GM19023 (cell line): ENCODE data around the gene GNGT2.

Experiments
- ATAC-seq: cut with Tn5 transposase; IDR thresholded peaks from one replicate; pipeline ENCODE4 v1.9.1; 2021; ENCODE audit warnings: mild to moderate bottlenecking, moderate library complexity; ENCODE audit not compliant: unreplicated experiment

Gene GNGT2

GRCh38 chr17:49210158-49211029, at the start of gene GNGT2, which contains the start of gene ABI3:
Gene GNGT2, minus strand, starts transcription at chr17:49210574. Its CDS starts 3,152 bp downstream, at chr17:49207422.
Gene ABI3, plus strand, starts transcription at chr17:49210707. Its CDS starts 18 bp downstream, at chr17:49210725.
- peak; percentile 91 for ATAC-seq

DNA sequence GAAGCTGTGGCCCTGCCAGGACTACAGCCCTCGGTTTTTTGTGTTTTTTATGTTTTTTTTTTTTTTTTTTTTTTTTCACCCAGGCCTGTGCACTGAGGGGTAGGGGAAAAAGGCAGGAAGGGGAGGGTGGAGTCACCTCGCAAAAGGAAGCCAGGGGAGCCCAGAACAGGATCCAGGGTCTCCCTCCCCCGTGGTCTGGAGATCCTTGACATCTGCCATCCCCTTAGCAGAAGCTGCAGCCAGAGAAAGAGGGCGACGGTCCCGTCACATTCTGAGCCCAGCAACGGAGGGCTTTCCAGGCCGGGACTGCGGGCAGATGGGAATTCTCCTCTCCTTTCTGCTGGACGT, 49.3 kb upstream of the GNGT2 start:
- no peak for ATAC-seq

GRCh38 chr17:49258394-49258793, 48.0 kb upstream of the GNGT2 start:
- no peak for ATAC-seq

GRCh38 chr17:49255125-49255524, 44.8 kb upstream of the GNGT2 start:
- no peak for ATAC-seq

DNA sequence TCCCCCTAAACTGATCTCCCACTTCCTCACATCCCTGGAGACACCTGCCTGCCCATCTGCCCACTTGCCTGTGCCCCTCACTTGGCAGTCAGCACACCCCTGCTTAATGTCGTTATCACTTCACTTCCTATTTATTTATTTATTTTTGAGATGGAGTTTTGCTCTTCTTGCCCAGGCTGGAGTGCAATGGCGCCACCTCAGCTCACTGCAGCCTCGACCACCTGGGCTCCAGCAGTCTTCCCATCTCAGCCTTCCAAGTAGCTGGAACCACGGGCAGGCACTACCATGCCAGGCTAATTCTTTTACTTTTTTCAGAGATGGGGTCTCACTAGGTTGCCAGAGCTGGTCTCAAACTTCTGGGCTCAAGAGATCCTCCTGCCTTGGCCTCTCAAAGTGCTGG, 43.7 kb upstream of the GNGT2 start:
- ATAC-seq: no peak

DNA sequence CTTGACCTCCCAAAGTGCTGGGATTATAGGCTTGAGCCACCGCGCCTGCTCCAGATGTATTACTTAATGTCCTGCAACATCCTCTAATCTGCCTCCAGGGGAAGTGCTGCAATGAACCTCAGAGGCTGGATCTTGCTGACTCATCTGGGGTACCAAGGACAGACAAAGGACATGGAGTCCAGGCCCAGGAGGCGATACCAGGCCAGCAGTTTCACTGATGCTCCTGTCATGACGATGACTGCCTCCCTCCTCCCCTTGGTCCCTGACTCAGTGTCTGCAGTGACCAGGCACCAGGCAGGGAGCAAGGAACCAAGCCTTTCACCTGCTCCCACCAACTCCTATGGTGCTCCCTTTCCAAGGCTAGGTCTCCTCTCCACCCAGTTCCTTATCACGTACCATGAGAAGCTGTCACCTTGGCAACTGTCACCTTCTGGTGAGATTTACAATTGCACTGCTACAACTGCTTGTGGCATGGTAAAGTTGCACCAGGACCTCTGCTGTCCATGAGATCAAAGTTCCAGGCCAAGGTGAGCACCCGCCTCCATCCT, 41.8 kb upstream of the GNGT2 start:
- no peak for ATAC-seq

DNA sequence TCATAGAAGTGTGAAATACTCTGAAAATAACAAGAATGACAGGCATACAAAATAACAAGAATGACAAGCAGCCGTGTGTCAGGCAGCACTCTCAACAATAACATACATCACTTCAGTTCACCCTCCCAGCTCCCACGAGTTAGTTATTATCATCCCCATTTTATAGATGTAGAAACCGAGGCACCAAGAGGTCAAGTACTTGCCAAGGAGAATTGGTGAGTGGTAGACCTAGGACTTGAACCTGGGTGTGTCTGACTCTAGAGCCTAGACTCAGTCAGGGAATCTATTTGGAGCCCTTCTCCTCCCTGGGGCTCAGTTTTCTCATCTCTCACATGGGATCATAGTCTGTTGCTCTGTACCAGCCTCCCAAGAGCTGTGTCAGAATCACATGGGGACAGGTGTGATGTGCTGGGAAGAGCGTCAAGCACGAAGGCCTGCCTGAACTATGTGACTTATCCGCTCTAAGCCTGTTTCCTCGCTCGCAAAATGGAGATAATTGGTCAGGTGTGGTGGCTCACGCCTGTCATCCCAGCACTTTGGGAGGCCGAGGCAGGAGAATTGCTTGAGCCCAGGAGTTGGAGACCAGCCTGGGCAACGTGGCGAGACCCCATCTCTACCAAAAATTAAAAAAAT, 39.6 kb upstream of the GNGT2 start:
- ATAC-seq: no peak

DNA sequence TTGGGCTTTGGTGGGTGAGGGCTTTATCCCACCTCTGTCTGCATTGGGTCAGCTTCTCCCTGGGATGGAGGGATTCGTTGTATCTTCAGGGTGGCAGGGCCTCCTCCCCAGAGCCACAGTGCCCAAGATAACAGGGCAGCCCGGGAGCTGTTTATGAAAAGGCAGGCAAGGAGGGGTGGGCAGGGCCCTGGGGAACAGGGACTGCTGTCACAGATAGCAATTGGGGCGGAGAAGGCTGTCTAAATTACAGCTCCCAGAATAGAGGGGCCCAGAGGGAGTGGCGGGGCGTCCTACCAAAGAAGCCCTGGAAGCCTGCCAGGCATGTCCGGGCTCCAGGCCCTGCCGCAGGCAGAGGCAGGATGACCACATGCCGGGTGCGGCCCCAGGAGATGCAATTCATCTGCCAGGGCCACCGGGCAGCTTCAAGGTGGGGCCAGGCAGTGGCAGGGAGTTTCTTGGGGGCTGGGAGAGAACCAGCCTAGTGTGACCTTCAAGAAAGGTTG, 39.0 kb upstream of the GNGT2 start:
- no peak for ATAC-seq

GRCh38 chr17:49247944-49248343, 37.6 kb upstream of the GNGT2 start:
- ATAC-seq: no peak

GRCh38 chr17:49244839-49245238, 34.5 kb upstream of the GNGT2 start:
- no peak for ATAC-seq

DNA sequence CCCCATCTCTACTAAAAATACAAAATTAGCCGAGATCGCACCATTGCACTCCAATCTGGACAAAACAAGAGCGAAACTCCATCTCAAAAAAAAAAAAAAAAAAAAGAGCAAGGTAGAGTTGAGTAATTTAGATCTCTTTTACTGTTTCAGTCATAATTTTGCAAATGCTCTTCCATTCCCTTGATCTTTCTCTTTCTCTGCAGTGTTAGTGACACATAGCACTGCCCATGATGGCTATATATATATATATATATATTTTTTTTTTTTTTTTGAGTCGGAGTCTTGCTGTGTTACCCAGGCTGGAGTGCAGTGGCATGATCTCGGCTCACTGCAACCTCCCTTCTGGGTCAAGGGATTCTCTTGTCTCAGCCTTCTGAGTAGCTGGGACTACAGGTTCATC, 32.4 kb upstream of the GNGT2 start:
- no peak for ATAC-seq

DNA sequence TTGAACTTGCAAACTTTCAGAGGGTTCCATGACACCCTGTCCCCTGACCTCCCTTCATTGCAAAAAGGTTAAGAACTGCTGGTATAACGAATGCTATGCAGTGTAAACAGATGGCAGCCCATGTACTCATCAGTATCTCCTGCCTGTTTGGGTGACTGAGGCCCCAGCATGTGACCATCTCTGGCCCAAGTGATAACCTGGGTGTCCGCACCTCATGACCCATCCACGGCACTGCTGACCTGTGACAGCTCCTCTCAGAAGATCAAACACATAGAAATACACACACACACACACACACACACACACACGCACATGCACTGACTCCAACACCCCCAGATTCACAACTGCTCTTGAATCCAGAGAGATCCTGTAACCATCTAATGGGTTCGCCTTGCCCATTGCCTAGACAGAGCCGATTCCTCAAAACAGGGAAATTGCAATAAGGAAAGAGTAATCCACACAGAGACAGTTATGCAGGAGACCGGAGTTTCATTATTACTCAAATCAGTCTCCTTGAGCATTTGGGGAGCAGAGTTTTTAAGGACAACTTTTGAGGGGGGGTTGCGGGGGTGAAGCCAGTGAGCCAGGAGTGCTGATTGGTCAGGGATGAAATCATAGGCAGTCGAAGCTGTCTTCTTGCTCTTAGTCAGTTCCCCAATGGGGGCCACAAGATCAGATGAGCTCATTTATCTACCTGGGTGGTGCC, 31.5 kb upstream of the GNGT2 start:
- no peak for ATAC-seq

DNA sequence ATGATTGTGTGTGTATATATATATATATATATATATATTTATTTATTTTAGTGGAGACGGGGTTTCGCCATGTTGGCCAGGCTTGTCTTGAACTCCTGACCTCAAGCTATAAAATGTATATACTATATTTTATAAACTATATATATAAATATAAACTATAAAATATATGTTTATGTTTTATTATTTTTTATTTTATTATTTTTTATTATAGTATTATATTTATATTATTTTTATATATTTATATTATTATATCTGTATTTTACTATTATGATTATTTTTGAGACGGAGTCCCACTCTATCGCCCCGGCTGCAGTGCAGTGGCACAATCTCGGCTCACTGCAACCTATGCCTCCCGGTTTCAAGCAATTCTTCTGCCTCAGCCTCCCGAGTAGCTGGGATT, 30.7 kb upstream of the GNGT2 start:
- ATAC-seq: no peak

- ATAC-seq: no peak
Measured at GRCh38 chr17:49240619-49241018, 30.2 kb upstream of the GNGT2 start.

DNA sequence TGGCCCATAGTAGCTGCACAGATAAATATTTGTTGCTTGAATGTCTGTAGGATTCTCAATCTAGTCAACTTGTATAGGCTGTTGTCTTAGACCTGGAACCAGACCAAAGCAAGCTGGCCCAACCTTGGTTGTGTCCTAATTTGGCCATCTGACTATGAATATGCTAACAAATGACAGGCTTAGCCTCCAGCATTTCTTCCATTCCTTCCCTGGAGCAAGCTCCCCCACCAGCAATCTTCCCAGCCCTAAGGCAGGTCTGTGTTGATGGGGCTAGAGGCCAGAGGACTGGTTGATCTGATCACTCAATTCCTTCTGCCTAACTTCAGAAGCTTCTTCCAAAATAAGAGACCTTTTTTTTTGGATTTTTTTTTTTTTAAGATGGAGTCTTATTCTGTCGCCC, 29.6 kb upstream of the GNGT2 start:
- ATAC-seq: no peak

DNA sequence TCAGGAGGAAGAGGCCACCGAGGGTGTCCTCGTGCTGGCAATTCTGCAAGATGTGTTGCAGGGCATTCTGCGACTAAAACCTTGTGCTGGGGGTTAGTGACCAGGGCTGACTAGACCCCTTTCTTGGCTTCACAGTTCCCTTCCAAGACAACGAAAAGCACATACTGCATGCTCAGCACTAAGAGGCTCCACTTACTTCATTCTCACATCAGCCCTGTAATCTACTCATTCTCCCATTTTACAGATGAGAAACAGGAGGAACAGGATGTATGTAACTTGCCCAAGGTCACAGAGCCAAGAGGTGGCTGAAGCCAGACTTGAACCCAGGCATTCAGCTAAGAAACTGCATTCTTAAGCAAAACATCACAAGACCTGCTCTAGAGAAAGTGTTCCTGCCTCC, 25.5 kb upstream of the GNGT2 start:
- ATAC-seq: no peak

DNA sequence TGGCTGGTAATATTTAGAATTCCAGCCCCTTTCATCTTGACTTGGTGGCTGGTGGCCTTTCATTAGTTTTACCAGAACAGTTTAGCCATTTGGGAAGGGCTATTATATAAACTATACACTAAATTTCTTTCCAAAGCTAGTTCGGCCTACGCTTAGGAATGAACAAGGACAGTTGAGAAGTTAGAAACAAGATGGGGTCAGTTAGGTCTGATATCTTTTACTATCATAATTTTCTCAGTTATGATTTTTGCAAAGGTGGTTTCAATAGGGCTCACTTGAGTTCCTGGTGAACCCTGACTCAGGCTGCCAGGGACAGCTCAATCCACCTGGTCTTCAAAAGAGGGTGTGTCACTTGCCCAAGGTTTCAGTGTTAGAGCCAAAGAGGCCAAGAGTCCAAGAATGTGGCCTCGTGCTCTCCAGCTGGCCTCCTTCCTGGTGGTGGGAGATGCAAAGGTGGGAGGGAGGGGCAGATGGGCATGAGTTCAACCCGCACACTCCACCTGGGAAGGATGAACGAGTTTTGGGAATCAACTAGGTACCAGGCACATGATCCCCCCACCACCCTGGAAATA, 24.2 kb upstream of the GNGT2 start:
- no peak for ATAC-seq

DNA sequence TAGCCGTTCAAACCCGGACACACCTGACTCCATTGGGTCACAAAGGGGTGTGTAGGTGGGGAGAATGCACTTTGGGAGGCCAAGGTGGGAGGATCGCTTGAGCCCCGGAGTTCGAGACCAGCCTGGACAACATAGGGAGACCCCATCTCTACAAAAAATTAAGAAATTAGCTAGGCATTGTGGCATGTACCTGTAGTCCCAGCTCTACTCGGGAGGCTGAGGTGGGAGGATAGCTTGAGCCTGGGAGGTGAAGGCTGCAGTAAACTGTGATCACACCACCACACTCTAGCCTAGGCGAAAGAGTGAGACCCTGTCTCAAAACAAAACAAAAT, 21.2 kb upstream of the GNGT2 start:
- no peak for ATAC-seq

DNA sequence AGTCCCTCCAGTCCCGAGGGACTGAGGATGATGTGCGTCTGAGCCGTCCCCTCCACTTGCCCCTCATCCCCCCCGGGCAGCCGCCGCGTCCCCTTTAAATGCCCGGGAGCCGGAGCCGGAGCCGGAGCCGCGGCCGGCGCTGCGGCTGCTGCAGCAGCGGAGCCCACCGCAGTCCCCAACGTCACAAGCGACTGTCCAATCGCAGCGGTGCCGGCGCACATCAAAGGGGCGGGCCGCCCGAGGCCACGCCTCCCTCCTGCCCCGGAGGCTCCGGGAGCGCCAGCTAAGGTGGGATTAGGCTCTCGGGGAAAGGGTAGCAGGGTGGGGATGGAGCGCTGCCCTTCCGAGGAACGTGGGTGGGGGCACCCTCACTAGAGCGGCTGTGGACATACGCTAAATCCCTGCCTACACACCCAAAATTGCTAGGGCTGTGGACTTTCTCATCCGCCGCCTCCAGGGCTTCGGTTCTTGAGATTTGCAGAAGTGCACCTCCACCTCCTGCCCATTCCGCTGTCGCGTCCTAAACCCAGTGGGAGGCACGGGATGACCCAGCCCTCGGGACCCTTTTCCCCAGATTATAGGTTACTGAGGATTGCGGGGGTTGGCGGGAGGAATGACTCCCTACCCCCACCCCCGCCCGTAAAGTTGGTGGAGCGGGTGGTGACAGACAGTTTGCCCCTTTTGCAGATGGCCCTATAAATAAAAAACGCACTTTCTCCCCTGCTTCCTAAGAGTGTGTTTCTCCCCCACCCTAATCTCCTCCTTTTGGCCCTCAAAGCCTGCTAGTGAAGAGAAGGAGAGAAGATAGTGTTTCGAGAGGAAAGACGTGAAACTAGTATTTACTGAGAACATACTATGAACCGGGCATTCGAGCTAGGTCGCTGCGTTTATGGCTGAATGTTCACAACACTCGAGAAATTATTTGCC, 20.5 kb upstream of the GNGT2 start, which contains the start of gene PHOSPHO1:
Gene PHOSPHO1, minus strand, starts transcription at position 152 of the 927 bp plus-strand sequence. CDS start 4,096 bp downstream, outside the sequence.
- ATAC-seq: peak; percentile 88
